ENCODE data around the gene HOMER2. TPM values are rescaled to one million over a fixed set of nuclear protein-coding genes. Genes with fewer than 3 reads are reported as not detected.
"Not testable (repeated sequence)": the region's sequence is repeated elsewhere in the genome, so short reads cannot be mapped to it uniquely, and the experiment has no call there.

Gene HOMER2
- total and polyA plus RNA-seq, 4 donors: 22.4 to 36.0 (median 27.8) TPM

- peaks cover 20% of the 10 kb centered on the region for H3K4me1 ChIP-seq (ENCODE audit: control insufficient read depth, insufficient read depth, low read length)
- H3K4me3 ChIP-seq (ENCODE audit: low read depth, low read length); H3K9me3 ChIP-seq (ENCODE audit: control insufficient read depth, insufficient read depth, low read length); DNase-seq (ENCODE audit: low read depth in 4 of 6, low spot score in 6 of 6); H3K27ac ChIP-seq (ENCODE audit: low read depth, low read length); H3K27me3 ChIP-seq (ENCODE audit: control insufficient read depth, insufficient read depth, low read length): not testable (repeated sequence)
- WGBS (ENCODE audit: insufficient coverage): 95% methylated on average over 3 of the region's 12 CpGs
- H3K36me3 ChIP-seq (ENCODE audit: control insufficient read depth, insufficient read depth, low read length): peaks cover 12% of the 10 kb centered on the region
Measured at GRCh38 chr15:82893473-82893872, 59.0 kb downstream of the HOMER2 start.

GRCh38 chr15:82892573-82892972 is 59.9 kb downstream of the HOMER2 start:
- 87% methylated on average over 7 of the region's 9 CpGs for WGBS (ENCODE audit: insufficient coverage)
- Histone ChIP-seq H3K9me3 (ENCODE audit: control insufficient read depth, insufficient read depth, low read length) (no peaks in the 10 kb centered on the region), H3K4me1 (ENCODE audit: control insufficient read depth, insufficient read depth, low read length) (peaks cover 20% of the 10 kb centered on the region), H3K4me3 (ENCODE audit: low read depth, low read length) (no peak overlapping the region), H3K27me3 (ENCODE audit: control insufficient read depth, insufficient read depth, low read length) (no peaks in the 10 kb centered on the region), H3K27ac (ENCODE audit: low read depth, low read length) (no peak overlapping the region), H3K36me3 (ENCODE audit: control insufficient read depth, insufficient read depth, low read length) (peaks cover 12% of the 10 kb centered on the region)
- DNase-seq (ENCODE audit: low read depth in 4 of 6, low spot score in 6 of 6): no peak

GRCh38 chr15:82890995-82891390 is 61.5 kb downstream of the HOMER2 start:
- Histone ChIP-seq H3K4me1 (ENCODE audit: control insufficient read depth, insufficient read depth, low read length) (peaks cover 14% of the 10 kb centered on the region), H3K4me3 (ENCODE audit: low read depth, low read length) (no peak overlapping the region), H3K36me3 (ENCODE audit: control insufficient read depth, insufficient read depth, low read length) (peaks cover 12% of the 10 kb centered on the region), H3K9me3 (ENCODE audit: control insufficient read depth, insufficient read depth, low read length) (no peaks in the 10 kb centered on the region), H3K27me3 (ENCODE audit: control insufficient read depth, insufficient read depth, low read length) (no peaks in the 10 kb centered on the region), H3K27ac (ENCODE audit: low read depth, low read length) (no peak overlapping the region)
- DNase-seq (ENCODE audit: low read depth in 4 of 6, low spot score in 6 of 6): no peak
- 94% methylated on average over 6 of the region's 6 CpGs for WGBS (ENCODE audit: insufficient coverage)

GRCh38 chr15:82890338-82890994 is 62.1 kb downstream of the HOMER2 start:
- Histone ChIP-seq H3K27ac (ENCODE audit: low read depth, low read length) (no peak overlapping the region), H3K9me3 (ENCODE audit: control insufficient read depth, insufficient read depth, low read length) (no peaks in the 10 kb centered on the region), H3K4me1 (ENCODE audit: control insufficient read depth, insufficient read depth, low read length) (peaks cover 9% of the 10 kb centered on the region), H3K4me3 (ENCODE audit: low read depth, low read length) (no peak overlapping the region), H3K36me3 (ENCODE audit: control insufficient read depth, insufficient read depth, low read length) (peaks cover 12% of the 10 kb centered on the region), H3K27me3 (ENCODE audit: control insufficient read depth, insufficient read depth, low read length) (no peaks in the 10 kb centered on the region)
- WGBS (ENCODE audit: insufficient coverage): 60% methylated on average over 9 of the region's 9 CpGs
- DNase-seq (ENCODE audit: low read depth in 4 of 6, low spot score in 6 of 6): peak in 2 of 6 donors; percentile 31 to 73

GRCh38 chr15:82882273-82882928 is 70.1 kb downstream of the HOMER2 start:
- Histone ChIP-seq H3K36me3 (ENCODE audit: control insufficient read depth, insufficient read depth, low read length) (no peaks in the 10 kb centered on the region), H3K27ac (ENCODE audit: low read depth, low read length) (no peak overlapping the region), H3K4me3 (ENCODE audit: low read depth, low read length) (no peak overlapping the region), H3K9me3 (ENCODE audit: control insufficient read depth, insufficient read depth, low read length) (no peaks in the 10 kb centered on the region), H3K27me3 (ENCODE audit: control insufficient read depth, insufficient read depth, low read length) (no peaks in the 10 kb centered on the region), H3K4me1 (ENCODE audit: control insufficient read depth, insufficient read depth, low read length) (no peaks in the 10 kb centered on the region)
- DNase-seq (ENCODE audit: low read depth in 4 of 6, low spot score in 6 of 6): no peak
- 82% methylated on average over 4 of the region's 5 CpGs for WGBS (ENCODE audit: insufficient coverage)

- Histone ChIP-seq H3K27me3 (ENCODE audit: control insufficient read depth, insufficient read depth, low read length) (no peaks in the 10 kb centered on the region), H3K4me3 (ENCODE audit: low read depth, low read length) (no peak overlapping the region), H3K9me3 (ENCODE audit: control insufficient read depth, insufficient read depth, low read length) (no peaks in the 10 kb centered on the region), H3K4me1 (ENCODE audit: control insufficient read depth, insufficient read depth, low read length) (no peaks in the 10 kb centered on the region), H3K27ac (ENCODE audit: low read depth, low read length) (no peak overlapping the region), H3K36me3 (ENCODE audit: control insufficient read depth, insufficient read depth, low read length) (no peaks in the 10 kb centered on the region)
- peak in 1 of 6 donors; percentile 27 for DNase-seq (ENCODE audit: low read depth in 4 of 6, low spot score in 6 of 6)
- WGBS (ENCODE audit: insufficient coverage): no CpG with 5 or more reads among the region's 2 CpGs
Measured at GRCh38 chr15:82881747-82882146, 70.8 kb downstream of the HOMER2 start.

GRCh38 chr15:82880704-82881103 is 71.8 kb downstream of the HOMER2 start:
- no peaks in the 10 kb centered on the region for H3K36me3 ChIP-seq (ENCODE audit: control insufficient read depth, insufficient read depth, low read length)
- H3K27ac ChIP-seq (ENCODE audit: low read depth, low read length): no peak overlapping the region
- no peaks in the 10 kb centered on the region for H3K4me1 ChIP-seq (ENCODE audit: control insufficient read depth, insufficient read depth, low read length)
- H3K27me3 ChIP-seq (ENCODE audit: control insufficient read depth, insufficient read depth, low read length): no peaks in the 10 kb centered on the region
- no peak overlapping the region for H3K4me3 ChIP-seq (ENCODE audit: low read depth, low read length)
- no peaks in the 10 kb centered on the region for H3K9me3 ChIP-seq (ENCODE audit: control insufficient read depth, insufficient read depth, low read length)
- no peak for DNase-seq (ENCODE audit: low read depth in 4 of 6, low spot score in 6 of 6)
- 85% methylated on average over 5 of the region's 6 CpGs for WGBS (ENCODE audit: insufficient coverage)

- Histone ChIP-seq H3K4me3 (ENCODE audit: low read depth, low read length) (no peak overlapping the region), H3K36me3 (ENCODE audit: control insufficient read depth, insufficient read depth, low read length) (peaks cover 10% of the 10 kb centered on the region), H3K4me1 (ENCODE audit: control insufficient read depth, insufficient read depth, low read length) (no peaks in the 10 kb centered on the region), H3K27me3 (ENCODE audit: control insufficient read depth, insufficient read depth, low read length) (no peaks in the 10 kb centered on the region), H3K9me3 (ENCODE audit: control insufficient read depth, insufficient read depth, low read length) (no peaks in the 10 kb centered on the region), H3K27ac (ENCODE audit: low read depth, low read length) (no peak overlapping the region)
- no peak for DNase-seq (ENCODE audit: low read depth in 4 of 6, low spot score in 6 of 6)
- WGBS (ENCODE audit: insufficient coverage): 100% methylated on average over 1 of the region's 5 CpGs
Measured at GRCh38 chr15:82878325-82878724, 74.2 kb downstream of the HOMER2 start.

- Histone ChIP-seq H3K27ac (ENCODE audit: low read depth, low read length) (no peak overlapping the region), H3K27me3 (ENCODE audit: control insufficient read depth, insufficient read depth, low read length) (no peaks in the 10 kb centered on the region), H3K4me3 (ENCODE audit: low read depth, low read length) (no peak overlapping the region), H3K9me3 (ENCODE audit: control insufficient read depth, insufficient read depth, low read length) (no peaks in the 10 kb centered on the region), H3K36me3 (ENCODE audit: control insufficient read depth, insufficient read depth, low read length) (peaks cover 11% of the 10 kb centered on the region), H3K4me1 (ENCODE audit: control insufficient read depth, insufficient read depth, low read length) (no peaks in the 10 kb centered on the region)
- DNase-seq (ENCODE audit: low read depth in 4 of 6, low spot score in 6 of 6): no peak
- WGBS (ENCODE audit: insufficient coverage): 100% methylated on average over 2 of the region's 2 CpGs
Measured at GRCh38 chr15:82877825-82878224, 74.7 kb downstream of the HOMER2 start.

- 88% methylated on average over 7 of the region's 7 CpGs for WGBS (ENCODE audit: insufficient coverage)
- DNase-seq (ENCODE audit: low read depth in 4 of 6, low spot score in 6 of 6): no peak
- H3K4me3 ChIP-seq (ENCODE audit: low read depth, low read length): no peak overlapping the region
- no peaks in the 10 kb centered on the region for H3K4me1 ChIP-seq (ENCODE audit: control insufficient read depth, insufficient read depth, low read length)
- H3K27ac ChIP-seq (ENCODE audit: low read depth, low read length): no peak overlapping the region
- H3K36me3 ChIP-seq (ENCODE audit: control insufficient read depth, insufficient read depth, low read length): peaks cover 11% of the 10 kb centered on the region
- H3K27me3 ChIP-seq (ENCODE audit: control insufficient read depth, insufficient read depth, low read length): no peaks in the 10 kb centered on the region
- H3K9me3 ChIP-seq (ENCODE audit: control insufficient read depth, insufficient read depth, low read length): peaks cover 1% of the 10 kb centered on the region
Measured at GRCh38 chr15:82875411-82876003, 77.0 kb downstream of the HOMER2 start.

All from spinal cord (tissue), 10 donors.